BJ (cell line): ENCODE data around the gene HOXC10. TPM values are rescaled to one million over a fixed set of nuclear protein-coding genes. Genes with fewer than 3 reads are reported as not detected.
A peak's percentile ranks its signal among the peaks of the same experiment; 100 is the strongest.

Experiments used
- CTCF ChIA-PET: fragments of 350-600 bp; formaldehyde crosslinking; extraction: SDS; loops from one replicate; lab custom pipeline; 2021; ENCODE audit warnings: antibody characterized with exemption, inconsistent platforms; lab: Yijun Ruan, JAX
- POLR2A ChIA-PET: fragments of 300-600 bp; sonication (Branson Sonifier 250); formaldehyde crosslinking; extraction: SDS; loops from one replicate; lab custom pipeline; 2021; ENCODE audit warnings: antibody characterized with exemption; lab: Charles Lee
- DNase-seq: peaks from one replicate; pipeline ENCODE4 v3.0.0-alpha.2; 2011; ENCODE audit warnings: low read depth
- H3K27me3 ChIP-seq: 2 replicates; pipeline ENCODE4 v1.6.0; 2011; ENCODE audit warnings: low read length; ENCODE audit not compliant: control insufficient read depth, insufficient read depth
- H3K36me3 ChIP-seq: 2 replicates; pipeline ENCODE4 v1.5.1; 2011; ENCODE audit warnings: low read length; ENCODE audit not compliant: control insufficient read depth, insufficient read depth
- H3K4me3 ChIP-seq: 2 replicates; pipeline ENCODE4 v1.5.1; 2011; ENCODE audit warnings: low read depth, mild to moderate bottlenecking, control low read depth, low read length
- polyA plus RNA-seq: library from polyadenylated mRNA; depleted of rRNA; stranded (reverse); fragments of >200 nt; gene quantifications from 2 replicates; pipeline ENCODE4 v1.2.3, GENCODE V29; 2011
- TF ChIP-seq, protein P1 (sequence below): IDR thresholded peaks from 2 replicates; pipeline ENCODE4 v1.5.1; 2011; ENCODE audit warnings: low read depth, mild to moderate bottlenecking, control low read depth, inconsistent platforms, low read length, moderate library complexity; ENCODE audit not compliant: insufficient read depth

Gene HOXC10
- polyA plus RNA-seq, 1 experiment = 13.9 TPM

GRCh38 chr12:53968214-53969127 lies 16.5 kb upstream of the HOXC10 start:
- DNase-seq = no peak
- no peaks in the 10 kb centered on the region for H3K36me3 ChIP-seq
- H3K4me3 ChIP-seq = peak overlapping the region; percentile 78
- H3K27me3 ChIP-seq = no peaks in the 10 kb centered on the region; the same call in none of the 2 replicates
- CTCF ChIA-PET = interaction anchor here (0.8 to 0.9 kb wide), 4 partner anchors 39 to 240 kb away, joined by 3 to 4 read pairs (median 3); no protein-coding TSS in a partner anchor
- POLR2A ChIA-PET = no interaction called here
- TF ChIP-seq, protein P1, sequence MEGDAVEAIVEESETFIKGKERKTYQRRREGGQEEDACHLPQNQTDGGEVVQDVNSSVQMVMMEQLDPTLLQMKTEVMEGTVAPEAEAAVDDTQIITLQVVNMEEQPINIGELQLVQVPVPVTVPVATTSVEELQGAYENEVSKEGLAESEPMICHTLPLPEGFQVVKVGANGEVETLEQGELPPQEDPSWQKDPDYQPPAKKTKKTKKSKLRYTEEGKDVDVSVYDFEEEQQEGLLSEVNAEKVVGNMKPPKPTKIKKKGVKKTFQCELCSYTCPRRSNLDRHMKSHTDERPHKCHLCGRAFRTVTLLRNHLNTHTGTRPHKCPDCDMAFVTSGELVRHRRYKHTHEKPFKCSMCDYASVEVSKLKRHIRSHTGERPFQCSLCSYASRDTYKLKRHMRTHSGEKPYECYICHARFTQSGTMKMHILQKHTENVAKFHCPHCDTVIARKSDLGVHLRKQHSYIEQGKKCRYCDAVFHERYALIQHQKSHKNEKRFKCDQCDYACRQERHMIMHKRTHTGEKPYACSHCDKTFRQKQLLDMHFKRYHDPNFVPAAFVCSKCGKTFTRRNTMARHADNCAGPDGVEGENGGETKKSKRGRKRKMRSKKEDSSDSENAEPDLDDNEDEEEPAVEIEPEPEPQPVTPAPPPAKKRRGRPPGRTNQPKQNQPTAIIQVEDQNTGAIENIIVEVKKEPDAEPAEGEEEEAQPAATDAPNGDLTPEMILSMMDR = no peak

DNA sequence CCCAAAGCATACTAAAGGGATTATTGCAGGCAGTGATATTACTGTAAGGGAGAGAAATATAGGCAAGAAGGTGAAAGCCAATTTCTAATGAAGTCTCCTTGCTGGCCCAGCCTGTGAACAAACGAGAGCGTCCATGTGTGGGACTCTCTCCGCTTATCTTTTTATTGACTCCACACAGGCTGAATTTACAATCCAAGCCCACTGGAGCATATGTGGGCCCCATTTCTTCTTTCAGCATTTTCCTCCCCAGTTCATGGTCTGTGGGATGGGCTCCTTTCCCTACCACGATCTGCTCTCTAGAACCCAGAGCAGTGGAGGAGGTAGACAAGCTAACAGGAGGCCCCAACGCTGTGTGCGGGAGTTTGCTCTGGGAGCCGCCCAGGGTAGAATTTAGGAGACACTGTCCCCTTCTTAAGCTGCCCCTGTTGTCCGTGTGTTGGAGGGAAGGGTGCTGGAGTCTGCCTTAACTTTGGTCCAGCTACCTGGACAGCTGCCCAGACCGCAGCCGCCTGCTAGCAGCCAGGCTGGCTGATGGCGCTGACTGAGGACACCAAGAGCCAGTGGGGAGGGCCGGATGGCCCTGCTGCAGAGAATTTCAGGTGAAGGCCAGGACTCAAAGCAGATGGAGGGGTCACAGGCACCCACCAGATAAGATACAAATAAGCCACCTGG lies 15.2 kb upstream of the HOXC10 start:
- H3K36me3 ChIP-seq = no peaks in the 10 kb centered on the region
- TF ChIP-seq, protein P1 = no peak
- POLR2A ChIA-PET = no interaction called here
- CTCF ChIA-PET = interaction anchor here (0.8 to 1.6 kb wide), 3 partner anchors 16 to 239 kb away, joined by 3 to 6 read pairs (median 3); partner anchors contain the start of gene HOXC10
- no peak overlapping the region for H3K4me3 ChIP-seq
- no peaks in the 10 kb centered on the region; the same call in none of the 2 replicates for H3K27me3 ChIP-seq
- DNase-seq = no peak

GRCh38 chr12:53970451-53970850 lies 14.5 kb upstream of the HOXC10 start:
- no peaks in the 10 kb centered on the region; the same call in none of the 2 replicates for H3K27me3 ChIP-seq
- CTCF ChIA-PET = interaction anchor here (1.0 to 1.6 kb wide), 2 partner anchors 15 to 238 kb away, joined by 3 to 6 read pairs; partner anchors contain the start of gene HOXC10

GRCh38 chr12:53971129-53971528 lies 13.8 kb upstream of the HOXC10 start:
- no peak for DNase-seq
- ChIA-PET CTCF (interaction anchor here (1.4 kb wide), 1 partner anchor 276 kb away, joined by 3 read pairs; no protein-coding TSS in a partner anchor), POLR2A (no interaction called here)
- Histone ChIP-seq H3K4me3 (no peak overlapping the region), H3K27me3 (no peaks in the 10 kb centered on the region; the same call in none of the 2 replicates), H3K36me3 (no peaks in the 10 kb centered on the region)
- TF ChIP-seq, protein P1 = no peak

More at GRCh38 chr12:53970451-53970850, 14.5 kb upstream of the HOXC10 start:
- Histone ChIP-seq H3K4me3 (no peak overlapping the region), H3K36me3 (no peaks in the 10 kb centered on the region)
- DNase-seq = no peak
- POLR2A ChIA-PET = no interaction called here
- TF ChIP-seq, protein P1 = no peak
